Upper lobe of left lung (tissue), 4 donors: ENCODE measurements around the gene FAM161A.

Experiments
- CTCF ChIP-seq, 6 experiments: fragments of 450-650 bp in 4 of 6; fragments of 200-600 bp in 2 of 6; sonication (generic) in 2 of 6; IDR thresholded peaks; one replicate each; pipeline ENCODE4 v1.5.1; 2016 to 2019; ENCODE audit warnings: antibody characterized with exemption in 6 of 6
- EP300 ChIP-seq, 4 donors: sonication (generic); formaldehyde crosslinking; IDR thresholded peaks; one replicate each; pipeline ENCODE4 v1.5.1; 2017; ENCODE audit warnings: antibody characterized with exemption in 4 of 4, control low read depth in 2 of 4
- POLR2A ChIP-seq, 4 donors: fragments of 450-650 bp; IDR thresholded peaks; one replicate each; pipeline ENCODE4 v1.5.1; 2016 to 2017; ENCODE audit warnings: antibody characterized with exemption in 4 of 4, mild to moderate bottlenecking in 2 of 4
- POLR2AphosphoS5 ChIP-seq, 2 donors: sonication (generic); formaldehyde crosslinking; IDR thresholded peaks; one replicate each; pipeline ENCODE4 v1.5.1; 2017; ENCODE audit warnings: antibody characterized with exemption in 2 of 2

DNA sequence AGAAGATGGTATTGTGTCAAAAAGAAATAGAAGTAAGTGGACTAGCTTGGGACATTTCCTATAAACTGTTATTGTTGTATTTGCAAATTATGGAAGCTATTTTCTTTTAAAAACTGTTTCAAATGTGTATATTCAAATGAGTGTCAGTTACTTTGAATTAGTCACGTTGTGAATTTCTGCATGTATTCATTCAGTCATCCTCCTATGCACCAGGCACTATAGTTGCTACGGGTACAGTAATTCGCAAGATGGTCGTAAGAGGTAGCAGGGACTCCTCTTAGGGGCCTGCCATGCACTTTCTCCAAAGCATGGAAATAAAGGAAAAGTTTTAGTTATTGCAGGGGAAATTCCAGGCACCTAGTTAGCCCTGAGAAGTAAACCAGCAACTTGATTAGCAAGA lies 51.3 kb downstream of the FAM161A start:
- TF ChIP-seq POLR2A (IDR thresholded peaks at IDR 0.05) (no peak), CTCF (IDR thresholded peaks at IDR 0.05) (no peak), POLR2AphosphoS5 (IDR thresholded peaks at IDR 0.05) (no peak), EP300 (IDR thresholded peaks at IDR 0.05) (no peak)
